H1 (cell line): ENCODE results near the gene IFT81. TPM values are rescaled to one million over a fixed set of nuclear protein-coding genes. Genes with fewer than 3 reads are reported as not detected.

Experiments used
- CTCF ChIA-PET: fragments of 300-600 bp; sonication (Branson Sonifier 250); formaldehyde crosslinking; loops from one replicate; lab custom pipeline; 2021; ENCODE audit not compliant: partially characterized antibody; lab: Charles Lee
- POLR2A ChIA-PET: fragments of 300-600 bp; sonication (Branson Sonifier 250); formaldehyde crosslinking; loops from one replicate; lab custom pipeline; 2021; ENCODE audit warnings: inconsistent platforms; ENCODE audit not compliant: partially characterized antibody; lab: Charles Lee
- DNase-seq, 2 experiments: peaks; one replicate each; pipeline versions ENCODE4 v3.0.0 to v3.0.0-alpha.2; 2010 to 2022; ENCODE audit warnings: low spot score in 2 of 2, low read depth in 1 of 2, mixed read lengths in 1 of 2
- FAIRE-seq: peaks from 2 replicates; lab custom pipeline; 2011; peaks lifted over from hg19 to GRCh38; lab: Jason Lieb, UNC
- H2AFZ ChIP-seq: 2 replicates; pipeline ENCODE4 v1.8.1; 2012; ENCODE audit warnings: low read length, inconsistent platforms
- H2AK5ac ChIP-seq: 2 replicates; pipeline ENCODE4 v1.6.1; 2013; ENCODE audit warnings: low read depth, low read length
- H2BK120ac ChIP-seq: replicated peaks from 2 replicates; pipeline ENCODE3; 2013; ENCODE audit warnings: low read depth, low read length, inconsistent platforms
- H2BK12ac ChIP-seq: 2 replicates; pipeline ENCODE4 v1.6.1; 2013; ENCODE audit warnings: low read depth, low read length
- H2BK15ac ChIP-seq: 2 replicates; pipeline ENCODE4 v1.6.1; 2013; ENCODE audit warnings: low read length
- H2BK20ac ChIP-seq: 2 replicates; pipeline ENCODE4 v1.6.1; 2013; ENCODE audit warnings: low read length
- H2BK5ac ChIP-seq: 2 replicates; pipeline ENCODE4 v1.6.1; 2013; ENCODE audit warnings: low read depth, low read length
- H3K14ac ChIP-seq: 2 replicates; pipeline ENCODE4 v1.6.1; 2013; ENCODE audit warnings: inconsistent platforms; ENCODE audit not compliant: insufficient read length
- H3K18ac ChIP-seq: 2 replicates; pipeline ENCODE4 v1.6.1; 2013; ENCODE audit warnings: low read length; ENCODE audit errors: extremely low read depth
- H3K23ac ChIP-seq: 2 replicates; pipeline ENCODE4 v1.6.1; 2013; ENCODE audit warnings: inconsistent platforms; ENCODE audit not compliant: insufficient read length
- H3K23me2 ChIP-seq: 2 replicates; pipeline ENCODE4 v1.6.1; 2013; ENCODE audit warnings: low read depth, low read length
- H3K27ac ChIP-seq: 2 replicates; pipeline ENCODE4 v1.6.1; 2011; ENCODE audit warnings: low read depth, low read length, inconsistent platforms
- H3K27me3 ChIP-seq, 4 experiments: replicated peaks in 1 of 4; 1 replicate in 1 of 4; 2 replicates in 3 of 4; pipeline versions ENCODE4 v1.6.1 to v1.8.1; 2011 to 2013; ENCODE audit warnings: low read length in 3 of 4, mild to moderate bottlenecking in 3 of 4, inconsistent platforms in 2 of 4, mixed read lengths in 2 of 4, moderate library complexity in 1 of 4; ENCODE audit not compliant: control insufficient read depth in 3 of 4, insufficient read depth in 3 of 4; ENCODE audit errors: extremely low read depth in 1 of 4
- H3K36me3 ChIP-seq, 4 experiments: 2 replicates each; pipeline versions ENCODE4 v1.6.1 to v1.8.1; 2011 to 2013; ENCODE audit warnings: mild to moderate bottlenecking in 4 of 4, low read length in 3 of 4, moderate library complexity in 2 of 4, control low read depth in 1 of 4, inconsistent platforms in 1 of 4; ENCODE audit not compliant: insufficient read depth in 4 of 4, control insufficient read depth in 2 of 4
- H3K4ac ChIP-seq: replicated peaks from 2 replicates; pipeline ENCODE3; 2013; ENCODE audit warnings: low read length, low read depth, mixed read lengths, inconsistent platforms; ENCODE audit not compliant: insufficient read length
- H3K4me1 ChIP-seq, 4 experiments: replicated peaks in 1 of 4; 1 replicate in 1 of 4; 2 replicates in 3 of 4; pipeline versions ENCODE4 v1.6.1 to v1.8.1; 2011 to 2013; ENCODE audit warnings: low read length in 3 of 4, inconsistent platforms in 2 of 4, mixed read lengths in 1 of 4; ENCODE audit not compliant: insufficient read depth in 4 of 4, control insufficient read depth in 3 of 4
- H3K4me2 ChIP-seq, 2 experiments: 2 replicates each; pipeline versions ENCODE4 v1.6.1 to v1.8.1; 2011 to 2013; ENCODE audit warnings: low read depth in 2 of 2, low read length in 2 of 2, control low read depth in 1 of 2, inconsistent platforms in 1 of 2, mild to moderate bottlenecking in 1 of 2; ENCODE audit not compliant: insufficient read depth in 1 of 2
- H3K4me3 ChIP-seq, 4 experiments: fragments of 200-600, 300-600 bp in 1 of 4; sonication (generic), shearing (Covaris generic), sonication (Bioruptor Twin) in 1 of 4; 2 replicates each; pipeline versions ENCODE4 v1.5.1 to v1.8.1; 2011 to 2016; ENCODE audit warnings: low read length in 4 of 4, low read depth in 3 of 4, control low read depth in 2 of 4, inconsistent platforms in 2 of 4, mild to moderate bottlenecking in 2 of 4, mixed read lengths in 1 of 4, moderate library complexity in 1 of 4; ENCODE audit not compliant: insufficient read depth in 2 of 4; ENCODE audit errors: extremely low read depth in 1 of 4
- H3K56ac ChIP-seq: replicated peaks from 2 replicates; pipeline ENCODE3; 2013; ENCODE audit warnings: low read depth, mild to moderate bottlenecking, mixed read lengths, low read length, inconsistent platforms; ENCODE audit not compliant: insufficient read length
- H3K79me1 ChIP-seq: 2 replicates; pipeline ENCODE4 v1.6.1; 2013; ENCODE audit warnings: low read depth, low read length, control low read depth
- H3K79me2 ChIP-seq, 2 experiments: 2 replicates each; pipeline versions ENCODE4 v1.6.1 to v1.8.1; 2012 to 2013; ENCODE audit warnings: low read length in 2 of 2, mild to moderate bottlenecking in 2 of 2, inconsistent platforms in 1 of 2; ENCODE audit not compliant: insufficient read depth in 2 of 2, control insufficient read depth in 1 of 2
- H3K9ac ChIP-seq, 4 experiments: replicated peaks in 1 of 4; 1 replicate in 1 of 4; 2 replicates in 3 of 4; pipeline versions ENCODE4 v1.6.1 to v1.8.1; 2011 to 2013; ENCODE audit warnings: low read depth in 3 of 4, low read length in 3 of 4, control low read depth in 2 of 4, mild to moderate bottlenecking in 2 of 4, moderate library complexity in 2 of 4, inconsistent platforms in 1 of 4; ENCODE audit errors: extremely low read depth in 1 of 4
- H3K9me3 ChIP-seq, 2 experiments: 2 replicates each; pipeline versions ENCODE4 v1.6.1 to v1.8.1; 2012 to 2013; ENCODE audit warnings: mild to moderate bottlenecking in 2 of 2, moderate library complexity in 2 of 2, control low read depth in 1 of 2, inconsistent platforms in 1 of 2, low read depth in 1 of 2, low read length in 1 of 2, mixed read lengths in 1 of 2; ENCODE audit not compliant: insufficient read depth in 2 of 2
- H4K20me1 ChIP-seq, 2 experiments: replicated peaks in 1 of 2; 2 replicates each; pipeline versions ENCODE3 to v1.8.1; 2011 to 2013; ENCODE audit warnings: inconsistent platforms in 2 of 2, low read length in 2 of 2, mild to moderate bottlenecking in 1 of 2; ENCODE audit not compliant: insufficient read depth in 2 of 2, control insufficient read depth in 1 of 2
- H4K5ac ChIP-seq: 2 replicates; pipeline ENCODE4 v1.6.1; 2013; ENCODE audit warnings: low read length, low read depth, mixed read lengths, inconsistent platforms; ENCODE audit not compliant: insufficient read length
- H4K8ac ChIP-seq: 2 replicates; pipeline ENCODE4 v1.8.0; 2013; ENCODE audit warnings: mild to moderate bottlenecking, moderate library complexity, low read length, inconsistent platforms; ENCODE audit not compliant: insufficient read depth; ENCODE audit errors: extremely low read depth
- H4K91ac ChIP-seq: replicated peaks from 2 replicates; pipeline ENCODE3; 2013; ENCODE audit warnings: low read length, mixed read lengths, inconsistent platforms; ENCODE audit not compliant: insufficient read length
- CBX5 ChIP-seq: fragments of 300-800, 300-1000 bp; sonication (generic); IDR thresholded peaks from 2 replicates; pipeline ENCODE4 v1.7.1; 2016; ENCODE audit warnings: antibody characterized with exemption, low read length, low read depth
- EZH2 ChIP-seq: fragments of 200-600 bp; sonication (generic); IDR thresholded peaks from 2 replicates; pipeline ENCODE4 v1.7.1; 2012; ENCODE audit warnings: low read depth, mild to moderate bottlenecking, moderate library complexity, low read length, inconsistent platforms; ENCODE audit not compliant: severe bottlenecking
- KDM1A ChIP-seq: fragments of 200-600, 300-600 bp; sonication (generic); IDR thresholded peaks from 2 replicates; pipeline ENCODE4 v1.7.1; 2016; ENCODE audit warnings: mild to moderate bottlenecking, low read length, borderline replicate concordance
- RFX5 ChIP-seq: IDR thresholded peaks from 2 replicates; pipeline ENCODE4 v1.6.1; 2011; ENCODE audit warnings: low read depth, low read length, improper control_type of control experiment, borderline replicate concordance
- SP4 ChIP-seq: IDR thresholded peaks from 2 replicates; pipeline ENCODE4 v1.6.1; 2012; ENCODE audit warnings: low read length, inconsistent platforms
- SRF ChIP-seq: IDR thresholded peaks from 2 replicates; pipeline ENCODE4 v1.6.1; 2011; ENCODE audit warnings: mild to moderate bottlenecking, low read depth, low read length, moderate library complexity
- TAF1 ChIP-seq: IDR thresholded peaks from 2 replicates; pipeline ENCODE4 v1.6.1; 2011; ENCODE audit warnings: mild to moderate bottlenecking, low read depth, low read length
- TCF12 ChIP-seq: IDR thresholded peaks from 2 replicates; pipeline ENCODE4 v1.6.1; 2011; ENCODE audit warnings: low read depth, mild to moderate bottlenecking, low read length
- WGBS, 2 experiments: shearing (Covaris generic) in 1 of 2; methylation state at CpG; one replicate each; pipeline versions ENCODE4 v1.1.6 to v1.1.7; 2013 to 2015; ENCODE audit warnings: low lambda C conversion rate in 2 of 2, mixed read lengths in 2 of 2, inconsistent platforms in 1 of 2, low coverage in 1 of 2, missing lambda C conversion rate in 1 of 2; ENCODE audit not compliant: insufficient replicate concordance in 2 of 2, insufficient coverage in 1 of 2, insufficient read length in 1 of 2; ENCODE audit errors: extremely low coverage in 1 of 2, missing lambda C conversion rate in 1 of 2; 5-methylcytosine and 5-hydroxymethylcytosine counted together
- polyA plus RNA-seq, 7 experiments: library from polyadenylated mRNA; depleted of rRNA in 3 of 7; stranded (reverse) in 5 of 7; unstranded in 2 of 7; fragments of >200 nt in 5 of 7; fragments of 200-250 nt in 2 of 7; gene quantifications; 1 replicate in 5 of 7; 2 replicates in 1 of 7; 4 replicates in 1 of 7; pipeline versions ENCODE4 v1.2.1 to v1.2.3, GENCODE V29; 2011 to 2013; ENCODE audit warnings: missing spikeins in 2 of 7, mixed read lengths in 2 of 7
- total RNA-seq: library from RNA; stranded (reverse); fragmentation: NEBNext Ultra II Directional; extraction: Animal tissue kit (Norgen Biotek cat#: 25700); gene quantifications from 2 replicates; pipeline ENCODE4 v1.2.1, GENCODE V29; 2021
- TF ChIP-seq, protein P1 (sequence below): IDR thresholded peaks from 2 replicates; pipeline ENCODE4 v1.6.1; 2011; ENCODE audit warnings: low read depth, mild to moderate bottlenecking, low read length; ENCODE audit not compliant: insufficient read depth
- TF ChIP-seq, protein P2 (sequence below): IDR thresholded peaks from 2 replicates; pipeline ENCODE4 v1.6.1; 2012; ENCODE audit warnings: low read length, inconsistent platforms
- TF ChIP-seq, protein P3 (sequence below): IDR thresholded peaks from 2 replicates; pipeline ENCODE4 v1.6.1; 2011; ENCODE audit warnings: low read length, improper control_type of control experiment

The IFT81 gene
- total and polyA plus RNA-seq, 2 of the 8 experiments (the other 6 are each of a cell fraction or from before 2014, with no cell fraction given): 4.1 to 14.5 TPM

DNA sequence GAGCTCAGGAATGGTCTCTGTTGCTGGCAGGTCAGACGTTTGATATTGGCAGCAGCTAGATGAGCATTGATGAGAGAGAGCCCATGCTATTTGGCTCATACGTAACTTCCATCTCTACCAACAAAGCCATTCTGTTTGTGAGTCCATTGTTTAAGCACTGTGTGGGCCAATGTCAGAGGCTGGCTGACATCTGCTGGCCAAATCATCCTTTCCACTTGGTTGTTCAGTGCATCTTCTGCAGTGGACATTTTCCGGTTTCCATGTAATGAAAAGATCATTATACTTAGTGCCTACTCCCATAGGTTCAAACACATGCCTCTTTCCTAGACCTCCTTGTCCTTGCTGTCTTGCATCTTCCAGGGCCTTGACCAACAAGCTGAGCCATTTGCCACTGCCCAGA, 59.2 kb downstream of the IFT81 start:
- no peak overlapping the region for H2BK15ac ChIP-seq
- H3K27me3 ChIP-seq: no peaks in the 10 kb centered on the region
- ChIA-PET POLR2A (no interaction called here), CTCF (interaction anchor here (0.6 kb wide), 1 partner anchor 11 kb away, joined by 3 read pairs; no protein-coding TSS in a partner anchor)
- H3K4me2 ChIP-seq: no peak overlapping the region
- H2BK5ac ChIP-seq: no peak overlapping the region
- H3K4me1 ChIP-seq: no peaks in the 10 kb centered on the region
- no peak overlapping the region for H3K4me3 ChIP-seq
- DNase-seq: no peak
- H3K14ac ChIP-seq: no peak overlapping the region
- no peak overlapping the region for H3K56ac ChIP-seq
- no peaks in the 10 kb centered on the region for H3K23me2 ChIP-seq
- no peak overlapping the region for H4K5ac ChIP-seq
- no peak overlapping the region for H2BK120ac ChIP-seq
- H3K79me1 ChIP-seq: no peaks in the 10 kb centered on the region
- H2AK5ac ChIP-seq: no peak overlapping the region
- H3K18ac ChIP-seq: no peak overlapping the region
- peaks cover 0 to 4% (median 1%) of the 10 kb centered on the region in 4 experiments; a peak in 1 of 8 replicates for H3K36me3 ChIP-seq
- no peak overlapping the region for H3K4ac ChIP-seq
- no peak for FAIRE-seq
- H4K20me1 ChIP-seq: no peaks in the 10 kb centered on the region
- H3K9me3 ChIP-seq: peaks cover 3 to 4% of the 10 kb centered on the region in 2 experiments; a peak in 2 of 4 replicates
- no peaks in the 10 kb centered on the region for H3K79me2 ChIP-seq
- no peak overlapping the region for H3K27ac ChIP-seq
- H3K9ac ChIP-seq: no peak overlapping the region
- no peak overlapping the region for H4K91ac ChIP-seq
- no peak overlapping the region for H2BK20ac ChIP-seq
- no peak overlapping the region for H2AFZ ChIP-seq
- no peak overlapping the region for H4K8ac ChIP-seq
- WGBS, 2 experiments: 76% methylated on average over 3 of the region's 3 CpGs; no CpG with 5 or more reads in 1 of the 2 experiments
- H3K23ac ChIP-seq: no peak overlapping the region
- no peak overlapping the region for H2BK12ac ChIP-seq
- TF ChIP-seq, protein P1, sequence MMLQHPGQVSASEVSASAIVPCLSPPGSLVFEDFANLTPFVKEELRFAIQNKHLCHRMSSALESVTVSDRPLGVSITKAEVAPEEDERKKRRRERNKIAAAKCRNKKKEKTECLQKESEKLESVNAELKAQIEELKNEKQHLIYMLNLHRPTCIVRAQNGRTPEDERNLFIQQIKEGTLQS: no peak
- TF ChIP-seq TCF12 (no peak), SRF (no peak), EZH2 (no peak), TAF1 (no peak), RFX5 (no peak), SP4 (no peak), CBX5 (no peak), KDM1A (no peak)
- TF ChIP-seq, protein P2, sequence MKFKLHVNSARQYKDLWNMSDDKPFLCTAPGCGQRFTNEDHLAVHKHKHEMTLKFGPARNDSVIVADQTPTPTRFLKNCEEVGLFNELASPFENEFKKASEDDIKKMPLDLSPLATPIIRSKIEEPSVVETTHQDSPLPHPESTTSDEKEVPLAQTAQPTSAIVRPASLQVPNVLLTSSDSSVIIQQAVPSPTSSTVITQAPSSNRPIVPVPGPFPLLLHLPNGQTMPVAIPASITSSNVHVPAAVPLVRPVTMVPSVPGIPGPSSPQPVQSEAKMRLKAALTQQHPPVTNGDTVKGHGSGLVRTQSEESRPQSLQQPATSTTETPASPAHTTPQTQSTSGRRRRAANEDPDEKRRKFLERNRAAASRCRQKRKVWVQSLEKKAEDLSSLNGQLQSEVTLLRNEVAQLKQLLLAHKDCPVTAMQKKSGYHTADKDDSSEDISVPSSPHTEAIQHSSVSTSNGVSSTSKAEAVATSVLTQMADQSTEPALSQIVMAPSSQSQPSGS: no peak
- TF ChIP-seq, protein P3, sequence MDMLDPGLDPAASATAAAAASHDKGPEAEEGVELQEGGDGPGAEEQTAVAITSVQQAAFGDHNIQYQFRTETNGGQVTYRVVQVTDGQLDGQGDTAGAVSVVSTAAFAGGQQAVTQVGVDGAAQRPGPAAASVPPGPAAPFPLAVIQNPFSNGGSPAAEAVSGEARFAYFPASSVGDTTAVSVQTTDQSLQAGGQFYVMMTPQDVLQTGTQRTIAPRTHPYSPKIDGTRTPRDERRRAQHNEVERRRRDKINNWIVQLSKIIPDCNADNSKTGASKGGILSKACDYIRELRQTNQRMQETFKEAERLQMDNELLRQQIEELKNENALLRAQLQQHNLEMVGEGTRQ: no peak
